Tibial nerve (tissue), 3 donors: Measurements from ENCODE around the gene PRDM2.

Source experiments
- CTCF ChIP-seq, 5 experiments: fragments of 200-600 bp in 3 of 5; fragments of 450-650 bp in 2 of 5; sonication (generic) in 3 of 5; IDR thresholded peaks; one replicate each; pipeline ENCODE4 v1.5.1; 2016 to 2019; ENCODE audit warnings: antibody characterized with exemption in 5 of 5, mild to moderate bottlenecking in 3 of 5, moderate library complexity in 2 of 5
- POLR2A ChIP-seq, 2 donors: fragments of 450-650 bp; IDR thresholded peaks; one replicate each; pipeline ENCODE4 v1.6.1; 2017; ENCODE audit warnings: antibody characterized with exemption in 2 of 2, mild to moderate bottlenecking in 2 of 2, moderate library complexity in 2 of 2

DNA sequence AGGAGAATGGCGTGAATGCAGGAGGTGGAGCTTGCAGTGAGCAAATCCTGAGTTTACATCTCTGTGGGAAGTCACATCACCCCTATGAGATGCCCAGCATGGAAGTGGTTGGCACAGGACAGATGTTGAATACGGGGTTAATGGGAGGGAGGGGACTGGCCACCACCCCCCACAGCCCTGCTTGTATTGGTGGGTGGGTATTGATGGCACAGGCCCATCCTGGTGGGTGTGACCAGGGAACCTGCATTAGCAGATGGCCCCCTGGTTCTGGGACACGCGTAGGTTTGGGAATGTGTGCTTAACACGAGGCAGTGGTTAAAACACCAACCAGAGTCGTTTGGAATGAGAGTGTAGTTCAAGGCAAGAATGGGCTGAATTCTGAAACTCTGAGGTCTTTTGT, 117.9 kb downstream of the PRDM2 start:
- TF ChIP-seq CTCF (IDR thresholded peaks at IDR 0.05): no peak
- no peak for TF ChIP-seq POLR2A (IDR thresholded peaks at IDR 0.05)
